Calu3 (cell line): ENCODE measurements around the gene AIG1. TPM values are rescaled to one million over a fixed set of nuclear protein-coding genes. Genes with fewer than 3 reads are reported as not detected.

Experiments used
- BruUV-seq: library from RNA; stranded (reverse); fragments of 400-500 nt; replicated peaks from 2 replicates; lab custom pipeline; 2021; lab: Mats Ljungman, UMichigan
- CTCF ChIA-PET: fragments of 300-600 bp; sonication (Branson Sonifier 250); formaldehyde crosslinking; loops from one replicate; lab custom pipeline; 2022; ENCODE audit warnings: antibody characterized with exemption; lab: Charles Lee
- DNase-seq: peaks from one replicate; pipeline ENCODE4 v3.0.0; 2022
- H3K27ac Mint-ChIP-seq: one replicate; pipeline ENCODE4 v1.8.0; 2022; ENCODE audit warnings: mixed read lengths; ENCODE audit not compliant: unreplicated experiment
- H3K27me3 Mint-ChIP-seq: one replicate; pipeline ENCODE4 v1.8.0; 2022; ENCODE audit warnings: mixed read lengths; ENCODE audit not compliant: unreplicated experiment
- H3K36me3 Mint-ChIP-seq: one replicate; pipeline ENCODE4 v1.8.0; 2022; ENCODE audit warnings: mild to moderate bottlenecking, moderate library complexity, mixed read lengths; ENCODE audit not compliant: insufficient read depth, unreplicated experiment
- H3K4me1 Mint-ChIP-seq: one replicate; pipeline ENCODE4 v1.8.0; 2022; ENCODE audit warnings: mild to moderate bottlenecking, low read depth, mixed read lengths; ENCODE audit not compliant: unreplicated experiment
- H3K4me3 Mint-ChIP-seq: one replicate; pipeline ENCODE4 v1.8.0; 2022; ENCODE audit warnings: mild to moderate bottlenecking, low read depth, moderate library complexity, mixed read lengths; ENCODE audit not compliant: unreplicated experiment
- H3K9me3 Mint-ChIP-seq: one replicate; pipeline ENCODE4 v1.8.0; 2022; ENCODE audit warnings: low read depth, mixed read lengths; ENCODE audit not compliant: unreplicated experiment
- intact Hi-C: fragments of 100-400 bp; cut with micrococcal nuclease; formaldehyde crosslinking; loops from one replicate; pipeline ENCODE4 v1.10.0; 2022; ENCODE audit not compliant: unreplicated experiment
- total RNA-seq: library from RNA; stranded (reverse); gene quantifications from 2 replicates; pipeline ENCODE4 v1.2.3, GENCODE V29; 2022
- TF ChIP-seq, protein P1 (sequence below): fragments of 200-600 bp; IDR thresholded peaks from one replicate; pipeline ENCODE4 v1.8.0; 2022; ENCODE audit warnings: antibody characterized with exemption; ENCODE audit not compliant: unreplicated experiment

AIG1 gene
- total RNA-seq, 1 experiment from 2014 or later = 57.2 TPM

- intact Hi-C loops = no loop called here
- no TSS peak for BruUV-seq
- Mint-ChIP-seq H3K9me3 (no peaks in the 10 kb centered on the region), H3K4me1 (peaks cover 8% of the 10 kb centered on the region), H3K27ac (no peak overlapping the region), H3K36me3 (no peaks in the 10 kb centered on the region), H3K4me3 (no peak overlapping the region), H3K27me3 (no peaks in the 10 kb centered on the region)
- TF ChIP-seq, protein P1, sequence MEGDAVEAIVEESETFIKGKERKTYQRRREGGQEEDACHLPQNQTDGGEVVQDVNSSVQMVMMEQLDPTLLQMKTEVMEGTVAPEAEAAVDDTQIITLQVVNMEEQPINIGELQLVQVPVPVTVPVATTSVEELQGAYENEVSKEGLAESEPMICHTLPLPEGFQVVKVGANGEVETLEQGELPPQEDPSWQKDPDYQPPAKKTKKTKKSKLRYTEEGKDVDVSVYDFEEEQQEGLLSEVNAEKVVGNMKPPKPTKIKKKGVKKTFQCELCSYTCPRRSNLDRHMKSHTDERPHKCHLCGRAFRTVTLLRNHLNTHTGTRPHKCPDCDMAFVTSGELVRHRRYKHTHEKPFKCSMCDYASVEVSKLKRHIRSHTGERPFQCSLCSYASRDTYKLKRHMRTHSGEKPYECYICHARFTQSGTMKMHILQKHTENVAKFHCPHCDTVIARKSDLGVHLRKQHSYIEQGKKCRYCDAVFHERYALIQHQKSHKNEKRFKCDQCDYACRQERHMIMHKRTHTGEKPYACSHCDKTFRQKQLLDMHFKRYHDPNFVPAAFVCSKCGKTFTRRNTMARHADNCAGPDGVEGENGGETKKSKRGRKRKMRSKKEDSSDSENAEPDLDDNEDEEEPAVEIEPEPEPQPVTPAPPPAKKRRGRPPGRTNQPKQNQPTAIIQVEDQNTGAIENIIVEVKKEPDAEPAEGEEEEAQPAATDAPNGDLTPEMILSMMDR = no peak
- no peak for DNase-seq
- CTCF ChIA-PET = no interaction called here
These were observed 102.9 kb downstream of the AIG1 start for GRCh38 chr6:143163621-143164020.

DNA sequence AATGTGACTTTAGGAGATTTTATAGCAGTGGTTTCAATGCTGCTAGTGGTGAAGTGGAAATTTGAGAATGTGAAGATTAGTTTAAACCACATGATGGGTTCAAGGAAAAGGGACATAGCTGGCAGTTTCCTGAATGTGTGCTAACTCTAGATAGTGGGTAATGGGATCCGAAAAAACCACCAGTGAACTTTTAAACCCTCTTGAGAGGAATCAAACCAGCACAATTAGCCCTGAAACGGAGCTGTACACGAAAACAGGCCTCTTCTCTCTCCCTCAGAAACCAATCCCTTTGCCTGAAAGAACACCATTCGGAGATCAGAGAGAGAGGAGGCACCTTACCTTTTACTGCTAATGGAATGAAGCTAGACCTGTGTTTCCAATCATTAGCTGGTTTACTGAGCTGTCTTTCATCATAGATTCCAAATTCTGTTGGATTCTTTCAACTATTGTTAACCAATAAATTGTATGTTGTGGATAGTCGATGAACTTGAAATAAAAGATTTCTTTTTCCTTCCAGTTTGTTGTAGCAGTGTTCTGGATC is 103.9 kb downstream of the AIG1 start:
- no peak overlapping the region for H3K4me3 Mint-ChIP-seq
- no peak overlapping the region for H3K27ac Mint-ChIP-seq
- no peaks in the 10 kb centered on the region for H3K27me3 Mint-ChIP-seq

DNA sequence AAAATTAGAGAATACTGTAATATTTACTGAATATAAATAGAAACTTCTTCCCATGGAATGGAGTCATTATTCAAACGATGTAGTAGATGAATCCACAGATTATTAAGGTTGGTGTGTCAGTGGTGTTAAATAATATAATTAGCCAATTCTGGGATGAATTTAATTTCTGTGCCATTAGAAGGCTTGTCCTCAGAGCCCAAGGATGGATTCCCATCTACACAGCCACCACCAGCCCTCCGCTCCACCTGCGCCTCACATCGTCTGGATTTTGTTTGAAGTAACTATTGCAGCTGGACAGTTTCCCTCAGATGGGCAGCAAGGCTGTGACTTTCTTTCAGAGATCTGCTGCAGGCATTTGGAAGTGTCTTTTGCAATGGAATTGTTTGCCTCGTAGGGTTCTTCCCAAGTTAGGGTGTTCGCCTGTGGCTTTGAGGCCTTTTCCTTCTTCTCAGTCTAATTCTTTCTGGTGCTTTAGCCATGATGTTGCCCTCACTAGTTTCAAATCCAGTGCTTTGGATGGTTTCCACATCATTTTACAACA is 104.7 kb downstream of the AIG1 start:
- no peak for DNase-seq
- CTCF ChIA-PET = no interaction called here
- Mint-ChIP-seq H3K36me3 (no peaks in the 10 kb centered on the region), H3K9me3 (no peaks in the 10 kb centered on the region), H3K27me3 (no peaks in the 10 kb centered on the region), H3K4me1 (no peaks in the 10 kb centered on the region), H3K4me3 (no peak overlapping the region), H3K27ac (no peak overlapping the region)
- TF ChIP-seq, protein P1 = no peak
- intact Hi-C loops = no loop called here
- no TSS peak for BruUV-seq

More for the DNA sequence above, 103.9 kb downstream of the AIG1 start:
- no peak for DNase-seq
- Mint-ChIP-seq H3K4me1 (no peaks in the 10 kb centered on the region), H3K36me3 (no peaks in the 10 kb centered on the region), H3K9me3 (no peaks in the 10 kb centered on the region)
- CTCF ChIA-PET = no interaction called here
- intact Hi-C loops = no loop called here
- TF ChIP-seq, protein P1 = no peak
- BruUV-seq = no TSS peak

DNA sequence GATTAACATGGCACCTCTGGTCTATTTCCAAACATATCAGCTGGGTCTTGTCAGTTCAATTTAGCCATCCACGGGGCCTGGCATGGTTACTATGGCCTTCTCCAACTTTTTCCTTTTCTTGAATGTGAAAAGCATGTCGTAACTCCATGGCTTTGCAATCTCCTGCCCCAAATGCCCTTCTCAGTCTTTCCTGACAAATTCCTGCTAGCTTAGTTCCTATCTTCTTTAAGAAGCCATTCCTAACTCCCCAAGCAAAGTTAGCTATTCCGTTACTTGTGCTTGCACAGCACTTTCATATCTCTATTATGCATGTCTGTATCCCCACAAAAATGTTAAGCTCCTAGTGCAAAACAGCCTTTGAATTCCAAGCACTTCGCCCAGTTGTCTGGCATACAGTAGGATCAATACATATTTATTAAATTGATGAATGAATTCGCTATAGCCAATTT is 105.6 kb downstream of the AIG1 start:
- TF ChIP-seq, protein P1 = no peak
- H3K27me3 Mint-ChIP-seq = no peaks in the 10 kb centered on the region
- intact Hi-C loops = no loop called here
- BruUV-seq = no TSS peak
- DNase-seq = no peak
- H3K4me1 Mint-ChIP-seq = no peaks in the 10 kb centered on the region
- CTCF ChIA-PET = no interaction called here
- no peak overlapping the region for H3K4me3 Mint-ChIP-seq
- H3K36me3 Mint-ChIP-seq = no peaks in the 10 kb centered on the region
- no peaks in the 10 kb centered on the region for H3K9me3 Mint-ChIP-seq
- H3K27ac Mint-ChIP-seq = no peak overlapping the region
